Glutamatergic neuron (in vitro differentiated cells): Measurements from ENCODE around the gene TBC1D13. TPM values are rescaled to one million over a fixed set of nuclear protein-coding genes. Genes with fewer than 3 reads are reported as not detected.

Experiments
- DNase-seq: peaks from one replicate; pipeline ENCODE4 v3.0.0; 2022
- H3K27ac Mint-ChIP-seq: one replicate; pipeline ENCODE4 v1.8.0; 2020; ENCODE audit warnings: mild to moderate bottlenecking, mixed read lengths, inconsistent platforms; ENCODE audit not compliant: unreplicated experiment
- H3K27me3 Mint-ChIP-seq: one replicate; pipeline ENCODE4 v1.8.0; 2020; ENCODE audit warnings: mild to moderate bottlenecking, moderate library complexity, mixed read lengths, inconsistent platforms; ENCODE audit not compliant: unreplicated experiment
- H3K36me3 Mint-ChIP-seq: one replicate; pipeline ENCODE4 v1.8.0; 2020; ENCODE audit warnings: mild to moderate bottlenecking, mixed read lengths, inconsistent platforms; ENCODE audit not compliant: unreplicated experiment
- H3K4me1 Mint-ChIP-seq: one replicate; pipeline ENCODE4 v1.8.0; 2020; ENCODE audit warnings: mild to moderate bottlenecking, low read depth, mixed read lengths, inconsistent platforms; ENCODE audit not compliant: unreplicated experiment
- H3K4me3 Mint-ChIP-seq: one replicate; pipeline ENCODE4 v1.8.0; 2020; ENCODE audit warnings: mild to moderate bottlenecking, mixed read lengths, inconsistent platforms; ENCODE audit not compliant: unreplicated experiment
- H3K9me3 Mint-ChIP-seq: one replicate; pipeline ENCODE4 v1.8.0; 2020; ENCODE audit warnings: mild to moderate bottlenecking, moderate library complexity, mixed read lengths, inconsistent platforms; ENCODE audit not compliant: unreplicated experiment
- CTCF ChIP-seq: fragments of 200-600 bp; sonication (generic); IDR thresholded peaks from one replicate; pipeline ENCODE4 v1.5.0; 2021; ENCODE audit not compliant: partially characterized antibody, unreplicated experiment
- total RNA-seq: library from RNA; stranded (reverse); fragmentation: NEBNext Ultra II Directional; extraction: Animal tissue kit (Norgen Biotek cat#: 25700); gene quantifications from one replicate; pipeline ENCODE4 v1.2.1, GENCODE V29; 2021; ENCODE audit not compliant: unreplicated experiment

The TBC1D13 gene
- total RNA-seq, 1 donor from 2014 or later: 25.6 TPM

GRCh38 chr9:128753627-128754026 lies 33.4 kb upstream of the TBC1D13 start:
- H3K4me1 Mint-ChIP-seq: no peaks in the 10 kb centered on the region
- no peak for TF ChIP-seq CTCF
- H3K4me3 Mint-ChIP-seq: no peak overlapping the region
- H3K27me3 Mint-ChIP-seq: peaks cover 2% of the 10 kb centered on the region
- H3K36me3 Mint-ChIP-seq: no peaks in the 10 kb centered on the region
- no peak overlapping the region for H3K27ac Mint-ChIP-seq
- no peaks in the 10 kb centered on the region for H3K9me3 Mint-ChIP-seq
- no peak for DNase-seq

- no peaks in the 10 kb centered on the region for H3K9me3 Mint-ChIP-seq
- H3K4me3 Mint-ChIP-seq: no peak overlapping the region
- no peak overlapping the region for H3K27ac Mint-ChIP-seq
- DNase-seq: no peak
- H3K36me3 Mint-ChIP-seq: no peaks in the 10 kb centered on the region
- peaks cover 2% of the 10 kb centered on the region for H3K27me3 Mint-ChIP-seq
- H3K4me1 Mint-ChIP-seq: no peaks in the 10 kb centered on the region
- no peak for TF ChIP-seq CTCF
These were observed 29.5 kb upstream of the TBC1D13 start for GRCh38 chr9:128757602-128758001.

- H3K27ac Mint-ChIP-seq: peak overlapping the region; percentile 33
- H3K4me1 Mint-ChIP-seq: peaks cover 5% of the 10 kb centered on the region
- no peaks in the 10 kb centered on the region for H3K9me3 Mint-ChIP-seq
- H3K36me3 Mint-ChIP-seq: no peaks in the 10 kb centered on the region
- no peak for TF ChIP-seq CTCF
- no peak overlapping the region for H3K4me3 Mint-ChIP-seq
- no peak for DNase-seq
- peaks cover 9% of the 10 kb centered on the region for H3K27me3 Mint-ChIP-seq
These were observed 24.2 kb upstream of the TBC1D13 start for GRCh38 chr9:128762671-128763449.

GRCh38 chr9:128764361-128764760 lies 22.7 kb upstream of the TBC1D13 start:
- H3K4me1 Mint-ChIP-seq: peaks cover 5% of the 10 kb centered on the region
- H3K9me3 Mint-ChIP-seq: no peaks in the 10 kb centered on the region
- no peak overlapping the region for H3K27ac Mint-ChIP-seq
- no peak overlapping the region for H3K4me3 Mint-ChIP-seq
- no peak for DNase-seq
- no peaks in the 10 kb centered on the region for H3K36me3 Mint-ChIP-seq
- no peak for TF ChIP-seq CTCF
- H3K27me3 Mint-ChIP-seq: peaks cover 7% of the 10 kb centered on the region

GRCh38 chr9:128765499-128765898 lies 21.6 kb upstream of the TBC1D13 start:
- TF ChIP-seq CTCF: no peak
- no peak overlapping the region for H3K27ac Mint-ChIP-seq
- no peak for DNase-seq
- peaks cover 6% of the 10 kb centered on the region for H3K4me1 Mint-ChIP-seq
- no peak overlapping the region for H3K4me3 Mint-ChIP-seq
- peaks cover 2% of the 10 kb centered on the region for H3K9me3 Mint-ChIP-seq
- H3K36me3 Mint-ChIP-seq: no peaks in the 10 kb centered on the region
- peaks cover 7% of the 10 kb centered on the region for H3K27me3 Mint-ChIP-seq
